ENCODE data around the gene TRAPPC2L. TPM values are rescaled to one million over a fixed set of nuclear protein-coding genes. Genes with fewer than 3 reads are reported as not detected.

Gene TRAPPC2L
- total and polyA plus RNA-seq, 2 donors (not counting 1 experiment from before 2014, with no cell fraction given), result 33.5 to 65.1 TPM

GRCh38 chr16:88843256-88843655, 13.7 kb upstream of the TRAPPC2L start:
- ChIA-PET CTCF (no interaction called here), POLR2A (no interaction called here)
- no peak overlapping the region for H3K27ac Mint-ChIP-seq
- H3K36me3 ChIP-seq (replicated peaks in 1 of 2; ENCODE audit: control extremely low read depth in 1 of 2, control insufficient read depth in 1 of 2, extremely low read depth in 1 of 2, insufficient read depth in 2 of 2, low read length in 1 of 2), result peaks cover 0 to 20% of the 10 kb centered on the region in 2 experiments
- no peaks in the 10 kb centered on the region for H3K9me3 ChIP-seq (ENCODE audit: control extremely low read depth in 1 of 3, control insufficient read depth in 2 of 3, insufficient read depth in 1 of 3, low read length in 2 of 3)
- H4K20me1 ChIP-seq (ENCODE audit: control insufficient read depth, insufficient read depth, low read length, poor library complexity, severe bottlenecking), result peaks cover 32% of the 10 kb centered on the region
- H3K4me1 Mint-ChIP-seq, result no peaks in the 10 kb centered on the region
- H3K4me1 ChIP-seq (ENCODE audit: control insufficient read depth in 2 of 2, insufficient read depth in 2 of 2, low read length in 2 of 2), result no peaks in the 10 kb centered on the region
- no peak overlapping the region for H2AFZ ChIP-seq (ENCODE audit: insufficient read depth, low read depth, low read length, poor library complexity, severe bottlenecking)
- H3K4me2 ChIP-seq (replicated peaks; ENCODE audit: low read depth, low read length, poor library complexity, severe bottlenecking), result no peak overlapping the region
- TF ChIP-seq CTCF (IDR thresholded peaks at IDR 0.05) (no peak), EZH2 (IDR thresholded peaks at IDR 0.05; ENCODE audit: borderline replicate concordance, insufficient read depth, low read depth, low read length, poor library complexity, severe bottlenecking) (no peak)
- DNase-seq, result no peak
- H3K27me3 Mint-ChIP-seq, result no peaks in the 10 kb centered on the region
- H3K27ac ChIP-seq (ENCODE audit: low read length in 2 of 2), result no peak overlapping the region
- no peak overlapping the region for H3K4me3 ChIP-seq (ENCODE audit: control extremely low read depth in 1 of 5, extremely low read depth in 1 of 5, insufficient read depth in 1 of 5, low read depth in 2 of 5, low read length in 4 of 5)
- WGBS (ENCODE audit: insufficient coverage), result 97% methylated on average over 20 of the region's 20 CpGs
- H3K9ac ChIP-seq (ENCODE audit: low read length), result no peak overlapping the region
- no peak overlapping the region for H3K4me3 Mint-ChIP-seq
- no peaks in the 10 kb centered on the region for H3K27me3 ChIP-seq (replicated peaks in 1 of 4; ENCODE audit: control extremely low read depth in 1 of 4, control insufficient read depth in 3 of 4, insufficient read depth in 4 of 4, low read length in 3 of 4)
- peaks cover 46% of the 10 kb centered on the region for H3K79me2 ChIP-seq (ENCODE audit: control insufficient read depth, insufficient read depth, low read length)
- intact Hi-C loops (cut with micrococcal nuclease), result no loop called here
- no peaks in the 10 kb centered on the region for H3K9me3 Mint-ChIP-seq (ENCODE audit: insufficient read depth)
- ATAC-seq (ENCODE audit: low read depth), result no peak

- TF ChIP-seq CTCF (IDR thresholded peaks at IDR 0.05) (no peak), EZH2 (IDR thresholded peaks at IDR 0.05; ENCODE audit: borderline replicate concordance, insufficient read depth, low read depth, low read length, poor library complexity, severe bottlenecking) (no peak)
- no peak overlapping the region for H3K4me3 Mint-ChIP-seq
- H3K27me3 Mint-ChIP-seq, result no peaks in the 10 kb centered on the region
- ChIA-PET POLR2A (no interaction called here), CTCF (interaction anchor here (1.1 kb wide), 1 partner anchor 14 kb away, joined by 3 read pairs; no protein-coding TSS in a partner anchor)
- Histone ChIP-seq H3K27ac (ENCODE audit: low read length in 2 of 2) (no peak overlapping the region), H3K79me2 (ENCODE audit: control insufficient read depth, insufficient read depth, low read length) (peaks cover 46% of the 10 kb centered on the region), H3K27me3 (replicated peaks in 1 of 4; ENCODE audit: control extremely low read depth in 1 of 4, control insufficient read depth in 3 of 4, insufficient read depth in 4 of 4, low read length in 3 of 4) (no peaks in the 10 kb centered on the region), H3K4me1 (ENCODE audit: control insufficient read depth in 2 of 2, insufficient read depth in 2 of 2, low read length in 2 of 2) (no peaks in the 10 kb centered on the region), H3K4me3 (ENCODE audit: control extremely low read depth in 1 of 5, extremely low read depth in 1 of 5, insufficient read depth in 1 of 5, low read depth in 2 of 5, low read length in 4 of 5) (no peak overlapping the region), H3K36me3 (replicated peaks in 1 of 2; ENCODE audit: control extremely low read depth in 1 of 2, control insufficient read depth in 1 of 2, extremely low read depth in 1 of 2, insufficient read depth in 2 of 2, low read length in 1 of 2) (peaks cover 0 to 20% of the 10 kb centered on the region in 2 experiments), H3K9me3 (ENCODE audit: control extremely low read depth in 1 of 3, control insufficient read depth in 2 of 3, insufficient read depth in 1 of 3, low read length in 2 of 3) (no peaks in the 10 kb centered on the region), H3K9ac (ENCODE audit: low read length) (no peak overlapping the region), H4K20me1 (ENCODE audit: control insufficient read depth, insufficient read depth, low read length, poor library complexity, severe bottlenecking) (peaks cover 33% of the 10 kb centered on the region), H2AFZ (ENCODE audit: insufficient read depth, low read depth, low read length, poor library complexity, severe bottlenecking) (no peak overlapping the region), H3K4me2 (replicated peaks; ENCODE audit: low read depth, low read length, poor library complexity, severe bottlenecking) (no peak overlapping the region)
- WGBS (ENCODE audit: insufficient coverage), result 67% methylated on average over 11 of the region's 11 CpGs
- ATAC-seq (ENCODE audit: low read depth) (no peak), DNase-seq (no peak)
- no peak overlapping the region for H3K27ac Mint-ChIP-seq
- intact Hi-C loops (cut with micrococcal nuclease), result no loop called here
- no peaks in the 10 kb centered on the region for H3K4me1 Mint-ChIP-seq
- no peaks in the 10 kb centered on the region for H3K9me3 Mint-ChIP-seq (ENCODE audit: insufficient read depth)
These were observed 12.4 kb upstream of the TRAPPC2L start for GRCh38 chr16:88844419-88845036.
